Mammary epithelial cell (primary cell): ENCODE measurements around the gene KIF26B.

Experiments used
- EZH2 ChIP-seq: IDR thresholded peaks from 2 replicates; pipeline ENCODE4 v1.6.1; 2012; ENCODE audit warnings: low read length, inconsistent platforms, borderline replicate concordance
- TF ChIP-seq, protein P1 (sequence below), 2 donors: IDR thresholded peaks in 1 of 2; conservative IDR thresholded peaks in 1 of 2; 2 replicates each; pipeline ENCODE4 v1.5.1; 2011 to 2012; ENCODE audit warnings: inconsistent platforms in 2 of 2, low read length in 2 of 2, mild to moderate bottlenecking in 2 of 2, control low read depth in 1 of 2, low read depth in 1 of 2; ENCODE audit not compliant: insufficient read depth in 1 of 2; ENCODE audit errors: extremely low read depth in 1 of 2

DNA sequence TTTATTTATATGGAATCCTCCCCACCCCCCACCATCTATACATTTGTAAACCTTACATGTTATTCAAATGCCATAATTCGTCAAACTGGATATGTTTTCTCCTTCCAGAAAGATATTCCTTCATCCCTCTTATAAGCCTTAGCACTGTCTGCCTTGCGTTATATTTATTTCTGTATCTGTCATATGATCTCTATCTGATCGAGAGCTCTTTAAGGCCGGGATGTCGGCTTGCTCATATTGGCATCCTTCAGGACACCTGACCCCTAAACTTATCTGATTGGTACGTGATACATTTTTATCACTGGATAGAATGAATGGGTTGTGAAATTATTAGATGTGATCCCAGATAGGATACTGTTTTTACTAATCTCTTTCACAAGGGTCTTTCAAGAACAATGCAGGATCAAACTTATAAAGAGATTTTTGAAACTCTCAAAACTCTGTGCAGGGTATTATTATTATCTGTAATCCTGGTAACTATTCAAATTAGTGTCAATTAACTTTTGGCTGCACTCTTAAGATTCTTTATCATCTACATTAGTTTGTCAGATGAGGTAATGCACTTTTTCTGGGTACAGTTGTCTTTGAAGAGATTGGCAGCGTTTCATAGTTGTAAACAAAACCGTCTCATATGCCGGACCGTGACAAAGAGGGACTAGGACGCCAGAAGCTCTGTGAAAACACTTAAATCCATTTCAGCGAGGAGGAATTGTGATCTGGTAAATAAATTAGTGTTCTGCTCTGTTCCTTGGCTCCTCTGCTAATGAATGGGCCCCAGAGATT, 152.0 kb downstream of the KIF26B start:
- TF ChIP-seq, protein P1, sequence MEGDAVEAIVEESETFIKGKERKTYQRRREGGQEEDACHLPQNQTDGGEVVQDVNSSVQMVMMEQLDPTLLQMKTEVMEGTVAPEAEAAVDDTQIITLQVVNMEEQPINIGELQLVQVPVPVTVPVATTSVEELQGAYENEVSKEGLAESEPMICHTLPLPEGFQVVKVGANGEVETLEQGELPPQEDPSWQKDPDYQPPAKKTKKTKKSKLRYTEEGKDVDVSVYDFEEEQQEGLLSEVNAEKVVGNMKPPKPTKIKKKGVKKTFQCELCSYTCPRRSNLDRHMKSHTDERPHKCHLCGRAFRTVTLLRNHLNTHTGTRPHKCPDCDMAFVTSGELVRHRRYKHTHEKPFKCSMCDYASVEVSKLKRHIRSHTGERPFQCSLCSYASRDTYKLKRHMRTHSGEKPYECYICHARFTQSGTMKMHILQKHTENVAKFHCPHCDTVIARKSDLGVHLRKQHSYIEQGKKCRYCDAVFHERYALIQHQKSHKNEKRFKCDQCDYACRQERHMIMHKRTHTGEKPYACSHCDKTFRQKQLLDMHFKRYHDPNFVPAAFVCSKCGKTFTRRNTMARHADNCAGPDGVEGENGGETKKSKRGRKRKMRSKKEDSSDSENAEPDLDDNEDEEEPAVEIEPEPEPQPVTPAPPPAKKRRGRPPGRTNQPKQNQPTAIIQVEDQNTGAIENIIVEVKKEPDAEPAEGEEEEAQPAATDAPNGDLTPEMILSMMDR (conservative IDR thresholded peaks at IDR 0.05 in 1 of 2, IDR thresholded peaks at IDR 0.05 in 1 of 2; ENCODE audit: extremely low read depth in 1 of 2, insufficient read depth in 1 of 2, low read depth in 1 of 2, low read length in 2 of 2), result no peak
- no peak for TF ChIP-seq EZH2
